Amygdala (tissue), 56 donors: ENCODE results near the gene HES3.

ENCODE experiments used
- DNase-seq, 56 donors: peaks; one replicate each; lab custom pipeline; 2025; lab: John Stamatoyannopoulos, UW

Gene HES3

DNA sequence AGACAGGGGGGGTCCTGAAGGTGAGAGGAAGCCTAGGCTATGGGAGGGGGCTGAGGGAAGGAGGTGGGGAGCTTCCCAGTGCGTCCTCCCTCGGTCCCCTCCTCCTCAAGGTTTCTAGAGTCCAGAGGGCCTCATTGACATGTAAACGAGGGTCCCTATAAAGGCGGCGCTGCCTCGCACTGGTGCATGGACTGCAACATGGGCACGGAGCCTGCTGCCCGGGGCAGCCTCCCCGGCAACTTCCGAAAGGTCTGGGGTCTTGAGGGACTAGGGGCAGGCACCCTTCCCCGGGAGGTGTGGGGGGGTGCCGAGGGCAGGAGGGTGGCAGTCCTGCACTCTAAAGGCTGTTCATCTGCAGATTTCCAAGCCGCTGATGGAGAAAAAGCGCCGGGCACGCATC, at the start of gene HES3:
Gene HES3, plus strand, starts transcription at position 187 of the 400 bp plus-strand sequence. Its CDS starts 187 bp downstream, at position 374.
- DNase-seq, result no peak

- DNase-seq, result no peak
Measured at GRCh38 chr1:6197746-6198427, 46.1 kb upstream of the HES3 start.

- peak in 1 of 56 donors; percentile 42 for DNase-seq
Measured at GRCh38 chr1:6198646-6199297, 45.2 kb upstream of the HES3 start.

GRCh38 chr1:6199298-6200187, 44.4 kb upstream of the HES3 start, which contains the start of gene RPL22:
Gene RPL22 (minus strand): TSS chr1:6199595. CDS start chr1:6199573, 22 bp downstream.
- peak; percentile 57 to 99 (median 95) for DNase-seq

GRCh38 chr1:6200188-6200809, 43.7 kb upstream of the HES3 start:
- no peak for DNase-seq

GRCh38 chr1:6202256-6202655, 41.7 kb upstream of the HES3 start:
- DNase-seq, result no peak

DNA sequence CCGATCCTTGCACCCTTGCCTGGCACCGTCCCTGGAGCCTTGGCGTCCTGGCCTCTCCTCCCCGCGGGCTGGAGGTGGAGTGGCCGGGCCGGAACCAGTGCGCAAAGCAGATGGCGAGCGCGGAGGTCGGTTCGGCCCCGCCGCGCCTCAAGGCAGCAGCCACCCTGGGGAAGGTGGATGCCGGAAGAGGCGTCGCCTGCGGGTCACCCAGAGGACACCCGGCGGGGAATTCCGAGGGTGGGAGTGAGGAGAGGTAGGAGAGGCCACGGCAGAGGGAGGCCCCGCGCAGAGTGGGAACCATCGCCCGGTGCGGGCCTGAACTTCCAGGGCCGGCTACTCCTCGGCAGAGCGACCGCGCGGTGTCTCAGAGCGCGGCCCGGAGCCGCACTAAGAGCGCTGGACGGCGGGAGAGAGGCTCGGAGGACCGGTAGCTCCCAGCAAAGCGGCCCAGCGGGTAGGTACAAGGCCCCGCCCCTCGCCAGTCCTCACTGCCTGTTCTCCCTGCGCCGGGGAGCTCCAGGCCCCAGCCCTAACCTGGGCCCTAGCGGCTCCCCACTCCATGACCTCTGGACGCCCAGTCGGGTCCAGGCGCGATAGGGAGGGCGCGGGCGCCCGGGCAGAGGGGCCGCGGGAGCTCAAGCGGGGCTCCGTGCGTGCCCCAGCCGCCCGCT, 38.0 kb upstream of the HES3 start, which contains the start of gene RNF207:
Gene RNF207, plus strand, starts transcription at position 271 of the 671 bp plus-strand sequence. CDS start 417 bp downstream, outside the sequence.
- no peak for DNase-seq

GRCh38 chr1:6206520-6206855, 37.5 kb upstream of the HES3 start:
- DNase-seq, result no peak

- DNase-seq, result no peak
Measured at GRCh38 chr1:6207075-6207885, 36.7 kb upstream of the HES3 start.

DNA sequence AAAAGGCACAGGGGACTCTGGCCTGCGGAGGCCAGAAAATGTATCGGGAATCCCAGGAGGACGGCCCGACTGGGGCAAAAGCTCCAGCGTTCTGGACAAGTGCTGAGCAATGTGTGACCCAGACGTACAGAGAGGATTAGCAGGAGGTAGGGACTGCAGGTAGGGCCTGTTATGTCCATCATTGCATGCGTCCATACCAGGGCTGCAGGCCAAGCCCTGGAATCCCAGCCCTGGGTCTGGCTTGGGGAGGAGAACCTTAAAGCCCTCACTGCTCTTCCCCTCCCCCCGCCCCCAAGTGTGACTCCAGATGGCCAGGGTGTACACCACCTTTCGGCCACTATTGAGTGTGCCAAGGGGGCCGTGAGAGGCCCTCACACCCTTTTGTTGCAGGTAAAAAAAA, 36.1 kb upstream of the HES3 start:
- DNase-seq, result no peak

DNA sequence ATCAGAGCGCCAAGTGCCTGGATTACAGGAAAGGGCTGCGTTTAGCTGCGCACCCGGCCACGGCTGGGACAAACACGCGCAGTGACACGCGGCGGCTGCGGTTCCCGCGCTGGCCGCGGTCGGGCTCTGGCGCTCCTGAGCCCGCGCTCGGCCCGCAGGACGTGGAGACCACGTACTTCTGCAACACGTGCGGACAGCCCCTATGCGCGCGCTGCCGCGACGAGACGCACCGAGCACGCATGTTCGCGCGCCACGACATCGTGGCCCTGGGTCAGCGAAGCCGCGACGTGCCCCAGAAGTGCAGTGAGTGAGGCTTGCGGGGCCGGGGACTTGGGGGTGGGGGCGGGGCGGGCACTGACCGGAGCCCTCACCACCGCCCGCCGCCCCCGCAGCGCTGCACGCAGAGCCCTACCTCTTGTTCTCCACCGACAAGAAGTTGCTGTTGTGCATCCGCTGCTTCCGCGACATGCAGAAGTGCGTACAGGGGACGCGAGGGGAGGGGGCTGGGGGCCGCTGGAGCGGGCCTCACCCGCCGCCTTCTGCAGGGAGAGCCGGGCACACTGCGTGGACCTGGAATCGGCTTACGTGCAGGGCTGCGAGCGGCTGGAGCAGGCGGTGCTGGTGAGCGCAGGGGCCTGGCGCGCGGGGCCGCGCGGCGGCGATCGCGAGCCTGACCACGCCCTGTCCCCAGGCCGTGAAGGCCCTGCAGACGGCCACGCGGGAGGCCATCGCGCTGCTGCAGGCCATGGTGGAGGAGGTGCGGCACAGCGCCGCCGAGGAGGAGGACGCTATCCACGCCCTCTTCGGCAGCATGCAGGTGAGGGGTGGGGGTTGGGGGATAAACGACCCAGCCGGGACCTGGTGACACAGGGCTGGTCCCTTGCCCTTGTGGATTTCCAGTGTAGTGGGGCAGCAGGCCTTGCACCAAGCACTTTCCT, 35.0 kb upstream of the HES3 start:
- DNase-seq, result peak in 25 of 56 donors; percentile 15 to 60 (median 36)

DNA sequence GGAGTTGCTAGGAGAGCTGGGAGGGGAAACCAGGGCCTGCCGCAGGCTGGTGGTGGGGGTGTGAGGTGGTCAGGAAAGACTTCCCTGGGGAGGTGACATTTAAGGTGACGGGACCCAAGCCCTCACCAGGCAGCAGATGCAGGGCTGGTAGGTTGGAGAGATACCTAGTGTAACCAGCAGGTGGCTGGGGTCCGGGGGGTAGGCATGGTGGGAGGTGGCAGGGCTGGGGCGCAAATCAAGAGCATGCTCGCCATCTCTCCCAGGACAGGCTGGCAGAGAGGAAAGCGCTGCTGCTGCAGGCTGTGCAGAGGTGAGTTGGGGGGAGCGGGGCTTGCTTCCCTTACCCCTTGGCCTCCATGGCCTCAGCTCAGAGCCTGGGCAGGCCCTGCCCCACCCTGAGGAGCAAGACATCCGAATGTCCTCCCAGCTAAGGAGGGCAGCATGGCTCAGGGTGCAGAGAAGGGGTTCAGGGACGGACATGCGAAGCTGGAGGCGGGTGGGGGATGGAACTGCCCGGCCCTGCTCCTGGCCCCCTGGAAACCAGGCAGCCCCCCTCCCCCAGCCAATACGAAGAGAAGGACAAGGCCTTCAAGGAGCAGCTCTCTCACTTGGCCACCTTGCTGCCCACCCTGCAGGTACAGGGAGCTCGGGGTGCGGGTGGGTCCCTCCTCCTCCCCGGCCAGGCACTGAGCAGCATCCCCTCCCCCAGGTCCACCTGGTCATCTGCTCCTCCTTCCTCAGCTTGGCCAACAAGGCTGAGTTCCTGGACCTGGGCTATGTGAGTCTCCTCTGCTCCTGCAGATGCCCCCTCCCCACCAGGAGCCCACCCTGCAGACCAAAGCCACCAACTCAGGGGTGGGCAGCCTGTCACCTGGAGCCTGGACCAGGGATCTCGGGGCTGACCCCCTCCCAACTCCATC, 34.1 kb upstream of the HES3 start:
- no peak for DNase-seq

DNA sequence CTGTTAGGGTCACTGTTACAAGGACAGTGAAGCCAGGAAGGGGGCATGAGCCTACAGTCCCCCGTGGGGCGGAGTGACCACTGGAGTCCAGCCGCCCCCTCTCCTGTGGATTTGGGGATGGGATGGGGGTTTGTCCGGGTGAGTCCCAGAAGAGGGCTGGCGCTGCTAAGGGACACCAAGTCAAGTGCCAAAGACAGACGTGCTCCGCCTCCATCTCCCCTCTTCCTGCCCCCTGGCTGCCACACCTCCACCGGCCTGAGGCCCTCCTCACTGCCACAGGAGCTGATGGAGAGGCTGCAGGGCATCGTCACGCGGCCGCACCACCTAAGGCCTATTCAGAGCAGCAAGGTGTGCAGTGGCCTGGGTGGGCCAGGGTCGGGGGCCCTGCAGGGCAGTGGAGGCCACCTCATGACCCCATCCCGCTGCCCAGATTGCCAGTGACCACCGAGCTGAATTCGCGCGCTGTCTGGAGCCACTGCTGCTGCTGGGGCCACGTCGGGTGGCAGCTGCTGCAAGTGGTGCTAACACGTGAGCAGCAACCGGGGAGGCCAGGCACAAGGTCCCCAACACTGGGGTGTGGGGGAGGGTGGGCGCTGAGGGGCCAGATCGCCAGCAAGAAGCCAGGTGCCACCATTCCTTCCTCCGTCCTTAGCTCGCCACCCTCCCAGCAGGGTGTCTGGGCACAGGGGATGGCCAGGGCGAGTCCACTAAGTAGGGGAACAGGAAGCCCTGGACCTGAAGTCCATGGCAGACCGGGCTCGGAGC, 33.2 kb upstream of the HES3 start:
- DNase-seq, result no peak

- no peak for DNase-seq
Measured at GRCh38 chr1:6211731-6212130, 32.2 kb upstream of the HES3 start.

- DNase-seq, result no peak
Measured at GRCh38 chr1:6212193-6212959, 31.6 kb upstream of the HES3 start.
